ENCODE results near the gene G3BP2. TPM values are rescaled to one million over a fixed set of nuclear protein-coding genes. Genes with fewer than 3 reads are reported as not detected.
"Not testable (repeated sequence)": the region's sequence is repeated elsewhere in the genome, so short reads cannot be mapped to it uniquely, and the experiment has no call there.

G3BP2 gene
- total and polyA plus RNA-seq, 9 donors: 31.4 to 122 (median 83.1) TPM

DNA sequence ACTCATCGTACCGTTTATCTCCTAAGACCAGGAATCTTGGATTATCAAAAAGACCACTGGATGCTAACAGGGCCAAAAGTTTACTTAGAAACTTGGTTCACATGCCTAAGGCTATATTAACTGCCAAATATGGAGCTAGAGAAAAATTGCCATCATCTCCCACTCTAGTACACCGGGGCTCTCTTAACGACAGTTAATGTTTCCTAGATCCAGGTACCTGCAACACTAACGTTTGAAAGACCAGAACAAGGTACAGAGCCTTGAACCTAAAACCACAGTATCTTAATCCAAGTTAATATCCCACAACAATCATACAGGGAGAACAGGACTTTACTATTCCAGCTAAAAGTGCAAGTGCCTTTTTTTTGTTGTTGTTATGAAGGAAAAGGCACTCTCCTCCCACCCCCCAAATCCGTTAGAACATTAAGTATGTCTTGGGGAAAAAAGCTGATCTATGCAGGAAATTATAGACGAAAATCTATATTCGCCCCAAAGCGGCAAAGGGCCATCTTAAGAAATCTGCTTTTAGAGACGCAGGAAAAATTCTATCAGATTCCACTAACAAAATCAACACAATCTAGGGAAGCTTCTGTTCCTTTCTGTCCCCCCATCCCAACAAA lies 1.3 kb downstream of the G3BP2 start:
- no peaks in the 10 kb centered on the region for H3K36me3 ChIP-seq
- DNase-seq: no peak
- H3K9me3 ChIP-seq: no peaks in the 10 kb centered on the region
- TF ChIP-seq EP300 (IDR thresholded peaks at IDR 0.05) (no peak), POLR2A (IDR thresholded peaks at IDR 0.05) (no peak), CTCF (IDR thresholded peaks at IDR 0.05) (no peak)
- no peaks in the 10 kb centered on the region for H3K27me3 ChIP-seq
- peak overlapping the region; percentile 90 for H3K4me3 ChIP-seq
- 5 to 9% (median 6%) methylated on average over 10 of the region's 10 CpGs for WGBS, 3 donors
- H3K4me1 ChIP-seq (ENCODE audit: insufficient read depth): peaks cover 11% of the 10 kb centered on the region
- intact Hi-C loops (cut with DNase I): loop anchor here in 2 of 4 donors (2.0 to 10.0 kb wide), 2 partner anchors 53 kb away; partner anchors contain the start of gene USO1 (in 2 of the 2)
- peak overlapping the region; percentile 77 to 84 for H3K27ac ChIP-seq

DNA sequence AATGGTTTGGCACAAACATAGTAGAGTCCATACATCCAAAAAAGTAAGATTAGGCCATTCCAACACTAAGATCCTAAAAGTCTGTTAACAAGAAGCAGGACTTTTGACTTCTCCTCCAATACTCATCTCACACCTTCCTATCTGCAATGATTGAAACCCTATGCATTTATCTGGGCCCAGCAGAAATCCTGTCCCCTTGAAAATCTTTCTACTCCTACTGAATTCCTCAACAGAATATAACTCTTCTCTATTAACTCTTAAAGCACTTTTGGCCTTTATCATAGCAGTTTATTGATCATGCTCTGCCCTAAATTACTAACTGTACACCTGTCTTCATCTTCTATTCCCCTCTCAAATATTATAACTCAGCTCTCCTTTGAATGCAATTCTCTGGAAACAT lies 4.6 kb downstream of the G3BP2 start:
- Histone ChIP-seq H3K9me3 (no peaks in the 10 kb centered on the region), H3K27ac (no peak overlapping the region), H3K36me3 (no peaks in the 10 kb centered on the region), H3K27me3 (no peaks in the 10 kb centered on the region), H3K4me3 (no peak overlapping the region), H3K4me1 (ENCODE audit: insufficient read depth) (peaks cover 10% of the 10 kb centered on the region)
- no peak for TF ChIP-seq POLR2A (IDR thresholded peaks at IDR 0.05)
- TF ChIP-seq EP300 (IDR thresholded peaks at IDR 0.05): no peak
- TF ChIP-seq CTCF (IDR thresholded peaks at IDR 0.05): no peak
- DNase-seq: no peak
- intact Hi-C loops (cut with DNase I): loop anchor here in 1 of 4 donors (10.0 kb wide), 1 partner anchor 154 kb away; the partner anchor contains the start of genes RCHY1 and THAP6

- H3K27ac ChIP-seq, H3K9me3 ChIP-seq, DNase-seq, H3K27me3 ChIP-seq, H3K36me3 ChIP-seq, H3K4me3 ChIP-seq: not testable (repeated sequence)
- intact Hi-C loops (cut with DNase I): loop anchor here in 1 of 4 donors (10.0 kb wide), 1 partner anchor 153 kb away; the partner anchor contains the start of genes RCHY1 and THAP6
- peaks cover 13% of the 10 kb centered on the region for H3K4me1 ChIP-seq (ENCODE audit: insufficient read depth)
- 83 to 87% (median 85%) methylated on average over 7 of the region's 7 CpGs for WGBS, 3 donors
Measured at GRCh38 chr4:75667636-75668035, 5.6 kb downstream of the G3BP2 start.

DNA sequence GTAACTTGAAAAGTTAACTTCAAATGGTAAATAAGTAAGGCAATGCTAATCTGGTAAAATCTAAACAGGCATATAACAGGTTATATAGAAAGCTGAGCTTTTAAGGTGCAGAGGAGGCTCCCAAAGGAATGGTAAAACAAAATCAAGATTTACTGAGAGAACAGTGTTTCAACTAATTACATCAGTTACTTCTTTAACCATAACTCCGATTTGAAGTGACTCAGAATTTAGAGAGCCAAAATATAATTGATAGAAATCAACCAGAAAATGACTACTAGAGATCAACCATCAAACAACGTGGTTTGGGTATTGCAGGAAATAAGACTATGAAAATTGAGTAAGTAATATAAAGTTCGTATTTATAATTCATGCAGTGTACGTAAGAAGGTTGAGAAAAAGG lies 6.9 kb downstream of the G3BP2 start:
- peaks cover 9% of the 10 kb centered on the region for H3K4me1 ChIP-seq (ENCODE audit: insufficient read depth)
- H3K27me3 ChIP-seq: no peaks in the 10 kb centered on the region
- no peak overlapping the region for H3K4me3 ChIP-seq
- intact Hi-C loops (cut with DNase I): loop anchor here in 1 of 4 donors (10.0 kb wide), 1 partner anchor 151 kb away; the partner anchor contains the start of genes RCHY1 and THAP6
- no peaks in the 10 kb centered on the region for H3K9me3 ChIP-seq
- no peaks in the 10 kb centered on the region for H3K36me3 ChIP-seq
- no peak overlapping the region for H3K27ac ChIP-seq
- WGBS, 3 donors: 78 to 81% (median 79%) methylated on average over 4 of the region's 4 CpGs
- no peak for DNase-seq
- TF ChIP-seq EP300 (IDR thresholded peaks at IDR 0.05) (no peak), POLR2A (IDR thresholded peaks at IDR 0.05) (no peak)

- not testable (repeated sequence) for H3K27me3 ChIP-seq; H3K4me1 ChIP-seq (ENCODE audit: insufficient read depth); H3K9me3 ChIP-seq; H3K4me3 ChIP-seq; H3K36me3 ChIP-seq; H3K27ac ChIP-seq; DNase-seq
- intact Hi-C loops (cut with DNase I): loop anchor here in 1 of 4 donors (10.0 kb wide), 1 partner anchor 150 kb away; the partner anchor contains the start of genes RCHY1 and THAP6
- 93 to 98% (median 98%) methylated on average over 3 of the region's 3 CpGs for WGBS, 3 donors
Measured at GRCh38 chr4:75664604-75665003, 8.6 kb downstream of the G3BP2 start.

GRCh38 chr4:75662626-75663025 lies 10.6 kb downstream of the G3BP2 start:
- 89 to 98% (median 93%) methylated on average over 2 of the region's 2 CpGs for WGBS, 3 donors
- intact Hi-C loops (cut with DNase I): loop anchor here in 1 of 4 donors (10.0 kb wide), 1 partner anchor 148 kb away; the partner anchor contains the start of genes RCHY1 and THAP6
- Histone ChIP-seq H3K36me3 (no peaks in the 10 kb centered on the region), H3K27me3 (no peaks in the 10 kb centered on the region), H3K4me3 (no peak overlapping the region), H3K9me3 (no peaks in the 10 kb centered on the region), H3K27ac (no peak overlapping the region), H3K4me1 (ENCODE audit: insufficient read depth) (peaks cover 5% of the 10 kb centered on the region)
- DNase-seq: no peak
- TF ChIP-seq EP300 (IDR thresholded peaks at IDR 0.05) (no peak), CTCF (IDR thresholded peaks at IDR 0.05) (no peak), POLR2A (IDR thresholded peaks at IDR 0.05) (no peak)
